HepG2 (cell line): Measurements from ENCODE around the gene CDC42EP4. TPM values are rescaled to one million over a fixed set of nuclear protein-coding genes. Genes with fewer than 3 reads are reported as not detected.

Experiments used
- CREB3 ChIP-seq: sonication (generic); formaldehyde crosslinking; IDR thresholded peaks from 2 replicates; pipeline ENCODE4 v1.5.0; 2020; ENCODE audit warnings: missing genetic modification reagents
- DMTF1 ChIP-seq: sonication (generic); formaldehyde crosslinking; IDR thresholded peaks from 2 replicates; pipeline ENCODE4 v1.4.0; 2020; ENCODE audit warnings: mild to moderate bottlenecking, missing genetic modification reagents
- ELF3 ChIP-seq: IDR thresholded peaks from 2 replicates; pipeline ENCODE4 v1.6.1; 2016; ENCODE audit warnings: missing genetic modification reagents, missing compliant biosample characterization
- FUBP1 ChIP-seq: sonication (generic); formaldehyde crosslinking; IDR thresholded peaks from 2 replicates; pipeline ENCODE4 v1.5.1; 2020; ENCODE audit warnings: missing genetic modification reagents, mild to moderate bottlenecking, borderline replicate concordance
- HMGA1 ChIP-seq: sonication (generic); formaldehyde crosslinking; conservative IDR thresholded peaks from 2 replicates; pipeline ENCODE4 v1.4.0; 2020; ENCODE audit warnings: missing genetic modification reagents
- KDM3A ChIP-seq: IDR thresholded peaks from 2 replicates; pipeline ENCODE4 v1.6.1; 2018; ENCODE audit warnings: low read depth, missing compliant biosample characterization
- PAXIP1 ChIP-seq: sonication (generic); formaldehyde crosslinking; conservative IDR thresholded peaks from 2 replicates; pipeline ENCODE4 v1.4.0; 2020; ENCODE audit warnings: mild to moderate bottlenecking, missing genetic modification reagents, moderate library complexity
- TAF1 ChIP-seq: sonication (generic); formaldehyde crosslinking; IDR thresholded peaks from 2 replicates; pipeline ENCODE4 v1.4.0; 2020; ENCODE audit warnings: missing genetic modification reagents
- TARDBP ChIP-seq: sonication (generic); formaldehyde crosslinking; IDR thresholded peaks from 2 replicates; pipeline ENCODE4 v1.8.0; 2022; ENCODE audit warnings: mild to moderate bottlenecking, missing genetic modification reagents
- TCF7L2 ChIP-seq: IDR thresholded peaks from 2 replicates; pipeline ENCODE4 v1.6.1; 2011; ENCODE audit warnings: mild to moderate bottlenecking, low read depth, low read length, moderate library complexity
- TEF ChIP-seq: sonication (generic); formaldehyde crosslinking; IDR thresholded peaks from 2 replicates; pipeline ENCODE4 v1.5.0; 2020; ENCODE audit warnings: missing genetic modification reagents
- ZNF235 ChIP-seq: sonication (generic); formaldehyde crosslinking; IDR thresholded peaks from 2 replicates; pipeline ENCODE4 v1.8.1; 2023; ENCODE audit warnings: mild to moderate bottlenecking, missing genetic modification reagents, borderline replicate concordance
- ZNF30 ChIP-seq: sonication (generic); formaldehyde crosslinking; IDR thresholded peaks from 2 replicates; pipeline ENCODE4 v1.5.0; 2020; ENCODE audit warnings: mild to moderate bottlenecking, missing genetic modification reagents
- ZNF350 ChIP-seq: sonication (generic); formaldehyde crosslinking; IDR thresholded peaks from 2 replicates; pipeline ENCODE4 v1.4.0; 2020; ENCODE audit warnings: mild to moderate bottlenecking, low read depth, missing genetic modification reagents, borderline replicate concordance
- ZNF597 ChIP-seq: sonication (generic); formaldehyde crosslinking; IDR thresholded peaks from 2 replicates; pipeline ENCODE4 v1.5.0; 2020; ENCODE audit warnings: missing genetic modification reagents
- ZNF709 ChIP-seq: sonication (generic); formaldehyde crosslinking; IDR thresholded peaks from 2 replicates; pipeline ENCODE4 v1.5.0; 2020; ENCODE audit warnings: mild to moderate bottlenecking, missing genetic modification reagents
- ZNF775 ChIP-seq: sonication (generic); formaldehyde crosslinking; IDR thresholded peaks from 2 replicates; pipeline ENCODE4 v1.4.0; 2020; ENCODE audit warnings: missing genetic modification reagents, mild to moderate bottlenecking, moderate library complexity, borderline replicate concordance
- polyA plus RNA-seq, 8 experiments: library from polyadenylated mRNA; depleted of rRNA in 3 of 8; stranded (reverse) in 7 of 8; unstranded in 1 of 8; fragments of >200 nt; fragmentation: Illumina TruSeq in 4 of 8; extraction: Trizol in 4 of 8; gene quantifications; 2 replicates each; pipeline versions ENCODE4 v1.2.1 to v1.2.3, GENCODE V29; 2011 to 2016; ENCODE audit warnings: low read depth in 4 of 8, missing spikeins in 1 of 8, mixed read lengths in 1 of 8; ENCODE audit not compliant: insufficient read depth in 1 of 8
- total RNA-seq, 5 experiments: library from RNA; depleted of rRNA; stranded (reverse); fragments of >200 nt; fragmentation: Illumina TruSeq; extraction: Trizol; gene quantifications; 2 replicates each; pipeline ENCODE4 v1.2.3, GENCODE V29; 2016; ENCODE audit warnings: low read depth in 1 of 5

Gene CDC42EP4
- total and polyA plus RNA-seq, 2 of the 13 experiments (the other 11 are each of a cell fraction or from before 2014, with no cell fraction given) = 19.0 to 54.0 TPM

- TF ChIP-seq DMTF1 (CRISPR knock-in tag) (no peak), KDM3A (peak; percentile 69; the same call in 1 of the 2 replicates), ZNF30 (CRISPR knock-in tag) (no peak; the same call in 1 of the 2 replicates), ZNF709 (CRISPR knock-in tag) (peak; percentile 52), HMGA1 (no peak), TCF7L2 (no peak), ZNF775 (CRISPR knock-in tag) (no peak), ZNF235 (peak; percentile 75), CREB3 (no peak), TARDBP (CRISPR knock-in tag) (no peak), TAF1 (CRISPR knock-in tag) (peak; percentile 86), ZNF350 (peak; percentile 58; the same call in 1 of the 2 replicates), ZNF597 (0 out of 2 replicates have a peak, but pooled peaks have one; percentile 27), PAXIP1 (CRISPR knock-in tag) (0 out of 2 replicates have a peak, but pooled peaks have one; percentile 48), FUBP1 (peak; percentile 83; the same call in 1 of the 2 replicates), ELF3 (CRISPR knock-in tag) (peak; percentile 85), TEF (CRISPR knock-in tag) (no peak)
Observed at GRCh38 chr17:73311781-73312641, at the start of gene CDC42EP4 (continued).
